ENCODE results near the gene GPR156.

DNA sequence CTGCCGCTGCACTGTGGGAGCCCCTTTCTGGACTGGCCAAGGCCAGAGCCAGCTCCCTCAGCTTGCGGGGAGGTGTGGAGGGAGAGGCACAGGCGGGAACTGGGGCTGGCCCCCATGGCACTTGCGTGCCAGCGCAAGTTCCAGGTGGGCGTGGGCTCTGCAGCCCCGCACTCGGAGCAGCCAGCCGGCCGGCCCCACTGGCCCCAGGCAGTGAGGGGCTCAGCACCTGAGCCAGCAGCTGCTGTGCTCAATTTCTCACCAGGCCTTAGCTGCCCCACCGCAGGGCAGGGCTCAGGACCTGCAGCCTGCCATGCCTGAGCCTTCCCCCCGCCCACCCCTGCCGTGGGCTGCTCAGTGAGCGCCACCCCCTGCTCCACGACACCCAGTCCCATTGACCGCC, 4.6 kb upstream of the GPR156 start:
- TF ChIP-seq REST (IDR thresholded peaks at IDR 0.05; ENCODE audit: low read depth) (no peak), YY1 (IDR thresholded peaks at IDR 0.05; ENCODE audit: low read depth) (no peak), EP300 (IDR thresholded peaks at IDR 0.05; ENCODE audit: borderline replicate concordance) (no peak)
